Cardiac muscle cell (in vitro differentiated cells and primary cell): Measurements from ENCODE around the gene GMPS. TPM values are rescaled to one million over a fixed set of nuclear protein-coding genes. Genes with fewer than 3 reads are reported as not detected.
"Not testable (repeated sequence)": the region's sequence is repeated elsewhere in the genome, so short reads cannot be mapped to it uniquely, and the experiment has no call there.

Experiments used
- DNase-seq, 2 donors: peaks; one replicate each; pipeline versions ENCODE4 v3.0.0 to v3.0.0-alpha.2; 2010 to 2017; ENCODE audit warnings: low read depth in 1 of 2, low spot score in 1 of 2
- H3K27ac ChIP-seq: fragments of 200-600 bp; sonication (generic); 2 replicates; pipeline ENCODE4 v1.5.1; 2016
- H3K27me3 ChIP-seq: fragments of 200-600 bp; sonication (generic); 2 replicates; pipeline ENCODE4 v1.6.0; 2016; ENCODE audit warnings: control low read depth
- H3K36me3 ChIP-seq: fragments of 200-600 bp; sonication (generic); 2 replicates; pipeline ENCODE4 v1.5.1; 2016; ENCODE audit warnings: control low read depth
- H3K4me1 ChIP-seq: fragments of 200-600 bp; sonication (generic); 2 replicates; pipeline ENCODE4 v1.8.1; 2017; ENCODE audit warnings: low read depth, mild to moderate bottlenecking, mixed run types
- H3K4me3 ChIP-seq: fragments of 200-600 bp; sonication (generic); 2 replicates; pipeline ENCODE4 v1.5.1; 2016; ENCODE audit warnings: mild to moderate bottlenecking
- H3K9me3 ChIP-seq: fragments of 200-600 bp; sonication (generic); 2 replicates; pipeline ENCODE4 v1.5.1; 2017; ENCODE audit warnings: low read depth, mild to moderate bottlenecking, control low read depth
- CTCF ChIP-seq: IDR thresholded peaks from 2 replicates; pipeline ENCODE4 v1.5.1; 2012; ENCODE audit warnings: low read depth, mild to moderate bottlenecking, low read length
- polyA plus RNA-seq: library from polyadenylated mRNA; unstranded; fragments of >200 nt; fragmentation: Nextera tagmentation; extraction: Ambion mirVana; gene quantifications from 2 replicates; pipeline ENCODE4 v1.2.1, GENCODE V29; 2016
- total RNA-seq: library from RNA; depleted of rRNA; stranded (reverse); fragments of >200 nt; gene quantifications from 2 replicates; pipeline ENCODE4 v1.2.3, GENCODE V29; 2016

GMPS gene
- total and polyA plus RNA-seq, 2 experiments from 2014 or later = 44.9 to 83.1 TPM

- Histone ChIP-seq H3K9me3 (no peaks in the 10 kb centered on the region), H3K4me1 (peaks cover 15% of the 10 kb centered on the region), H3K4me3 (peak overlapping the region; percentile 83), H3K27me3 (no peaks in the 10 kb centered on the region), H3K27ac (peak overlapping the region; percentile 83), H3K36me3 (no peaks in the 10 kb centered on the region)
- peak in 1 of 2 donors; percentile 7 for DNase-seq
- TF ChIP-seq CTCF = no peak
These were observed 18.1 kb upstream of the GMPS start for GRCh38 chr3:155852341-155852740.

GRCh38 chr3:155853214-155854140 is 17.0 kb upstream of the GMPS start:
- no peaks in the 10 kb centered on the region for H3K27me3 ChIP-seq
- no peaks in the 10 kb centered on the region for H3K36me3 ChIP-seq
- H3K9me3 ChIP-seq = no peaks in the 10 kb centered on the region
- H3K4me3 ChIP-seq = peak overlapping the region; percentile 83
- peak overlapping the region; percentile 83 for H3K27ac ChIP-seq
- peak; percentile 41 to 63 for DNase-seq
- peaks cover 15% of the 10 kb centered on the region for H3K4me1 ChIP-seq
- TF ChIP-seq CTCF = no peak

GRCh38 chr3:155854141-155854940 is 16.1 kb upstream of the GMPS start, which contains the start of gene SLC33A1:
Gene SLC33A1, minus strand, starts transcription at chr3:155854427. Its CDS starts 430 bp downstream, at chr3:155853997.
- Histone ChIP-seq H3K27me3 (no peaks in the 10 kb centered on the region), H3K27ac (peak within 1 kb of the TSS; percentile 87), H3K4me1 (peaks cover 15% of the 10 kb centered on the region), H3K4me3 (peak within 1 kb of the TSS; percentile 83), H3K36me3 (no peaks in the 10 kb centered on the region), H3K9me3 (no peaks in the 10 kb centered on the region)
- TF ChIP-seq CTCF = no peak
- peak; percentile 99 to 100 for DNase-seq

- H3K27me3 ChIP-seq = no peaks in the 10 kb centered on the region
- H3K27ac ChIP-seq = no peak overlapping the region
- TF ChIP-seq CTCF = peak; percentile 27
- no peaks in the 10 kb centered on the region for H3K36me3 ChIP-seq
- DNase-seq = peak in 1 of 2 donors; percentile 52
- no peaks in the 10 kb centered on the region for H3K4me1 ChIP-seq
- H3K9me3 ChIP-seq = no peaks in the 10 kb centered on the region
- H3K4me3 ChIP-seq = no peak overlapping the region
These were observed 10.6 kb upstream of the GMPS start for GRCh38 chr3:155859859-155860258.

GRCh38 chr3:155860424-155860823 is 10.0 kb upstream of the GMPS start:
- H3K4me3 ChIP-seq, H3K36me3 ChIP-seq, H3K9me3 ChIP-seq, H3K27ac ChIP-seq, H3K27me3 ChIP-seq, H3K4me1 ChIP-seq, DNase-seq: not testable (repeated sequence)
